ENCODE measurements around the gene PMM2. TPM values are rescaled to one million over a fixed set of nuclear protein-coding genes. Genes with fewer than 3 reads are reported as not detected.
"Not testable (repeated sequence)": the region's sequence is repeated elsewhere in the genome, so short reads cannot be mapped to it uniquely, and the experiment has no call there.

PMM2 gene
- 49.8 and 52.2 TPM in 2 replicates for total RNA-seq

GRCh38 chr16:8797364-8798173, at the start of gene PMM2, which contains the start of gene TMEM186:
Gene PMM2, plus strand, starts transcription at chr16:8797839. Its CDS starts 44 bp downstream, at chr16:8797883.
Gene TMEM186, minus strand, starts transcription at chr16:8797639. Its CDS starts 25 bp downstream, at chr16:8797614.
- intact Hi-C loops (cut with micrococcal nuclease) = loop anchor here (1.0 to 2.0 kb wide), 12 partner anchors 20 to 342 kb away; partner anchors contain the start of genes ABAT, HAPSTR1 and METTL22

GRCh38 chr16:8748944-8749343, 48.7 kb upstream of the PMM2 start:
- intact Hi-C loops (cut with micrococcal nuclease) = not testable (repeated sequence)

GRCh38 chr16:8751481-8752311, 45.9 kb upstream of the PMM2 start:
- intact Hi-C loops (cut with micrococcal nuclease) = no loop called here

- intact Hi-C loops (cut with micrococcal nuclease) = no loop called here
Measured at GRCh38 chr16:8752706-8753105, 44.9 kb upstream of the PMM2 start.

- intact Hi-C loops (cut with micrococcal nuclease) = no loop called here
Measured at GRCh38 chr16:8753416-8754054, 44.1 kb upstream of the PMM2 start.

GRCh38 chr16:8756755-8757154, 40.9 kb upstream of the PMM2 start:
- intact Hi-C loops (cut with micrococcal nuclease) = no loop called here

- intact Hi-C loops (cut with micrococcal nuclease) = no loop called here
Measured at GRCh38 chr16:8758022-8758421, 39.6 kb upstream of the PMM2 start.

- intact Hi-C loops (cut with micrococcal nuclease) = no loop called here
Measured at GRCh38 chr16:8760021-8760420, 37.6 kb upstream of the PMM2 start.

- intact Hi-C loops (cut with micrococcal nuclease) = no loop called here
Measured at GRCh38 chr16:8761078-8761477, 36.6 kb upstream of the PMM2 start.

GRCh38 chr16:8762254-8762653, 35.4 kb upstream of the PMM2 start:
- intact Hi-C loops (cut with micrococcal nuclease) = no loop called here

- intact Hi-C loops (cut with micrococcal nuclease) = no loop called here
Measured at GRCh38 chr16:8763083-8763482, 34.6 kb upstream of the PMM2 start.

GRCh38 chr16:8763899-8764298, 33.7 kb upstream of the PMM2 start:
- intact Hi-C loops (cut with micrococcal nuclease) = no loop called here

GRCh38 chr16:8764525-8765250, 33.0 kb upstream of the PMM2 start:
- intact Hi-C loops (cut with micrococcal nuclease) = no loop called here

GRCh38 chr16:8767176-8767575, 30.5 kb upstream of the PMM2 start:
- intact Hi-C loops (cut with micrococcal nuclease) = no loop called here

- intact Hi-C loops (cut with micrococcal nuclease) = no loop called here
Measured at GRCh38 chr16:8768283-8768682, 29.4 kb upstream of the PMM2 start.

- intact Hi-C loops (cut with micrococcal nuclease) = no loop called here
Measured at GRCh38 chr16:8768692-8769091, 28.9 kb upstream of the PMM2 start.

GRCh38 chr16:8773537-8773936, 24.1 kb upstream of the PMM2 start:
- intact Hi-C loops (cut with micrococcal nuclease) = no loop called here

- intact Hi-C loops (cut with micrococcal nuclease) = no loop called here
Measured at GRCh38 chr16:8774208-8774607, 23.4 kb upstream of the PMM2 start.

GRCh38 chr16:8775359-8775758, 22.3 kb upstream of the PMM2 start:
- intact Hi-C loops (cut with micrococcal nuclease) = no loop called here

- intact Hi-C loops (cut with micrococcal nuclease) = no loop called here
Measured at GRCh38 chr16:8776129-8776584, 21.5 kb upstream of the PMM2 start.

- intact Hi-C loops (cut with micrococcal nuclease) = no loop called here
Measured at GRCh38 chr16:8777217-8777616, 20.4 kb upstream of the PMM2 start.

Data from T-helper 1 cell treated with Interleukin-12 subunit alpha and Interleukin-12 subunit beta and Interleukin-4 antibody, amounts not matched to agents 30 ng/mL and 1 ng/mL, for 36 hours (primary cell).